Dermis microvascular lymphatic vessel endothelial cell (primary cell): ENCODE data around the gene ICAM4. TPM values are rescaled to one million over a fixed set of nuclear protein-coding genes. Genes with fewer than 3 reads are reported as not detected.
"Not testable (repeated sequence)": the region's sequence is repeated elsewhere in the genome, so short reads cannot be mapped to it uniquely, and the experiment has no call there.

ENCODE experiments used
- DNase-seq, 2 donors: peaks; one replicate each; pipeline versions ENCODE4 v3.0.0 to v3.0.0-alpha.2; 2010; ENCODE audit warnings: low read depth in 2 of 2
- total RNA-seq: library from RNA; depleted of rRNA; stranded (reverse); fragments of >200 nt; gene quantifications from 2 replicates; pipeline ENCODE4 v1.2.1, GENCODE V29; 2014

Gene ICAM4, protein sequence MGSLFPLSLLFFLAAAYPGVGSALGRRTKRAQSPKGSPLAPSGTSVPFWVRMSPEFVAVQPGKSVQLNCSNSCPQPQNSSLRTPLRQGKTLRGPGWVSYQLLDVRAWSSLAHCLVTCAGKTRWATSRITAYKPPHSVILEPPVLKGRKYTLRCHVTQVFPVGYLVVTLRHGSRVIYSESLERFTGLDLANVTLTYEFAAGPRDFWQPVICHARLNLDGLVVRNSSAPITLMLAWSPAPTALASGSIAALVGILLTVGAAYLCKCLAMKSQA
- 0.13 and 0.26 TPM in 2 replicates for total RNA-seq

DNA sequence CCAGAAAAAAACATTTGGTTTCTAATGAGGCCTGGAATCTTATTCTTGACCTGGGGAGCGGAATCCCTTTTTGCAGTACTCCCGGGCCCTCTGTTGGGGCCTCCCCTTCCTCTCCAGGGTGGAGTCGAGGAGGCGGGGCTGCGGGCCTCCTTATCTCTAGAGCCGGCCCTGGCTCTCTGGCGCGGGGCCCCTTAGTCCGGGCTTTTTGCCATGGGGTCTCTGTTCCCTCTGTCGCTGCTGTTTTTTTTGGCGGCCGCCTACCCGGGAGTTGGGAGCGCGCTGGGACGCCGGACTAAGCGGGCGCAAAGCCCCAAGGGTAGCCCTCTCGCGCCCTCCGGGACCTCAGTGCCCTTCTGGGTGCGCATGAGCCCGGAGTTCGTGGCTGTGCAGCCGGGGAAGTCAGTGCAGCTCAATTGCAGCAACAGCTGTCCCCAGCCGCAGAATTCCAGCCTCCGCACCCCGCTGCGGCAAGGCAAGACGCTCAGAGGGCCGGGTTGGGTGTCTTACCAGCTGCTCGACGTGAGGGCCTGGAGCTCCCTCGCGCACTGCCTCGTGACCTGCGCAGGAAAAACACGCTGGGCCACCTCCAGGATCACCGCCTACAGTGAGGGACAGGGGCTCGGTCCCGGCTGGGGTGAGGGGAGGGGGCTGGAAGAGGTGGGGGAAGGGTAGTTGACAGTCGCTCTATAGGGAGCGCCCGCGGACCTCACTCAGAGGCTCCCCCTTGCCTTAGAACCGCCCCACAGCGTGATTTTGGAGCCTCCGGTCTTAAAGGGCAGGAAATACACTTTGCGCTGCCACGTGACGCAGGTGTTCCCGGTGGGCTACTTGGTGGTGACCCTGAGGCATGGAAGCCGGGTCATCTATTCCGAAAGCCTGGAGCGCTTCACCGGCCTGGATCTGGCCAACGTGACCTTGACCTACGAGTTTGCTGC is at the start of gene ICAM4:
Gene ICAM4 (plus strand): TSS at position 153 of the 935 bp plus-strand sequence. CDS start 58 bp downstream, at position 211.
- peak in 1 of 2 donors; percentile 46 for DNase-seq

DNA sequence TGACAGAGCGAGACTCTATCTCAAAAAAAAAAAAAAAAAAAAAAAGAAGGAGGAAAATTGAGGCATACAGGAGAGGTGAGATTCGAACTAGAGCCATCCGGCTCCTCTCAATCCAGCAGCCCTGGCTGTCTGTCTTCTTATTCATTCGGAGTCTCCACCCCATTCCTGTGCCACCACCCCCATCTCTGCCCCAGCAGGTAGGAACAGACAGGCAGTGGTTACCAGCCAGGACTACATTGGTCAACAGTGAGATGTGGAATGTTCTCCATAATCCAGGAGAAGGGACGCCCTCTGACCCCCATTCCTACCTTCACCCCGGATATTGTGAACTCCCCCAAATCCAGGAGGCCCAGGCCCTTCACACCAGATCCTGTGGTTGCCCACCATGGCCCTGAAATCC is 49.1 kb upstream of the ICAM4 start:
- no peak for DNase-seq

DNA sequence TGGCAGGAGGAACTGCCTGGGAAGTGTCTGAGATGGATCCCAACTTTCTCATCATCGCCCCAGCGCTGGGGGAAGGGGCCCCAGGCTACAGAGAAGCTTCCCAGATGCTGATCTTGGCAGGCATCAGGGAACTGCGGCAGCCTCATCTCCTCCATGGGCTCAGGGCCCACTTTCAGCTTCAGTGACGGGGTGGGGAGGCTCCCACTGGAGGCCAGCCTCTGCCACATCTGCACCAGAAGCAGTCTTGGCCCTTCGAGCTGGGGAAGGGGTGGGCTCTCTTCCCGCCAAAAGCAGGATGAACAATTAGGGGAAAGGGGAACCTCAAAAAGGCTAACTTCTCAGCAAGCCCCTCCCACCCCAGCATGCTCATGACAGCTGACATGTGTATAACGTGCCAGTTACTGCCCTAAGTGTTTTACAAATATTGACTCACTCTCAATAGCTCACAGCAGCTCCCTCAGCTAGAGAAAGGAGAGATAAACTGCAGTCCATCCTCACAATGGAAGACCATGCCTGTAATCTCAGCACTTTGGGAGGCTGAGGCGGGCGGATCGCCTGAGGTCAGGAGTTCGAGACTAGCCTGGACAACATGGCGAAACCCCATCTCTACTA is 48.5 kb upstream of the ICAM4 start:
- DNase-seq, result no peak

DNA sequence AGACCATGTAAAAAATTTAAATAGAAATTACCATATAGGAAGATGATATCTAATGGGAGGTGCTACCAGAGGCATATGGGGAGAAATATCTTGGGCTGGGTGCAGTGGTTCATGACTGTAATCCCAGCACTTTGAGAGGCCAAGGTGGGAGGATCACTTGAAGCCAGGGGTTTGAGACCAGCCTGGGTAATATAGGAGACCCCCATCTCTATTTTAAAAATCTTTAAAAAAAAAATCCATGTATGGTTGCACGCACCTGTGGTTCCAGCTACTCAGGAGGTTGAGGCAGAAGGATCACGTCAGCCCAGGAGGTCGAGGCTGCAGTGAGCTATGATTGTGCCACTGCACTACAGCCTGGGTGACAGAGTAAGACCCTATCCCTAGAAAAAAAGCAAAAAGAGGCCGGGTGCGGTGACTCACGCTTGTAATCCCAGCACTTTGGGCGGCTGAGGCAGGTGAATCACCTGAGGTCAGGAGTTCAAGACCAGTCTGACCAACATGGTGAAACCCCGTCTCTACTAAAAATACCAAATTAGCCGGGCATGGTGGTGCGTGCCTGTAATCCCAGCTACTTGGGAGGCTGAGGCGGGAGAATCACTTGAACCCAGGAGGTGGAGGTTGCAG is 44.8 kb upstream of the ICAM4 start:
- not testable (repeated sequence) for DNase-seq

DNA sequence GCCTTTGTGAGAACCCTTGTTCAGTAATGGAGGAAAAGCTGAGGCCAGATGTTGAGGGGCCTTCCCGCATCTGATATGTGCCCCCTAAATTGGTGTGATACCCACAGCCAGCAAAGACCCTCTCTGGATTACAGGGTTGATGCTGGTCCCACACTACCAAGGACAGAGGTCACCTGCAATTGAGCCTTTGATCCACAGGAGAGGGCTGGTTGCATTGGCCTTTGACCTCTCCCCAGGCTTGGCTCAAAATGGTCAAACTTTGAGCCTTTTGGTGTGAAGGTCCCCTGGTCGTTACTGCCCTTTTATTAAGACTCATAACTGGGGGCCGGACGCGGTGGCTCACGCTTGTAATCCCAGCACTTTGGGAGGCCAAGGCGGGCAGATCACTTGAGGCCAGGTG is 43.1 kb upstream of the ICAM4 start:
- DNase-seq, result no peak

DNA sequence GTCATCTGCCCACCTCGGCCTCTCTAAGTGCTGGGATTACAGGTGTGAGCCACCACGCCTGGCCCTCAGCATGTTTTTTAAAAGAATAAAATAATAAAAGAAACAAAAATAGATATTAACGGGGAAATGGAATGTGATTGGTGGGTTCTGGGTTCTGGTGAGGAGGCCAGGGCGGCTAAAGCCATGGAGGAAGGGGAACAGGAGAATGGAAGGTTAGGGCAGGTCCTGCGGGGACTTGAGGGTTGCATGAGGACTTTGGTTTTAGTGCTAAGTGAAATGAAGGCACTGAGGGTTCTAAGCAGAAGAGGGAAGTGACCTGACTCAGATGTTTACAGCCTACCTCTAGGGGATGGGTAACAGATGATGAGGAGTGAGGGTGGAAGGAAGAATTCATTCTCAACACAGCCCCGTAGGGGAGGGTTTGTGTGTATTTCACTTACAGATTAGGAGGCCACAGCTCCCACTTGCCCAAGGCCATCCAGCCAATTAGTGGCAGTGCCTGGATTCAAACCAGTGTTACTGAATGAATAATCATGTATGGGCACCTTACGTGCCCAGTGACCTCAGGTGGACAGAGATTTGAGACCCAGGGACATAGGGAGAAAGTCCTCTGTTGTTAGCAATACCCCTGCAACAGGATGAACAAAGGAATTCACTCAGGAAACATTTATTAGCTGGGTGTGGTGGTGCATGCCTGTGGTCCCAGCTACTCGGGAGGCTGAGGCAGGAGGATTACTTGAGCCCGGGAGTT is 41.4 kb upstream of the ICAM4 start:
- no peak for DNase-seq

DNA sequence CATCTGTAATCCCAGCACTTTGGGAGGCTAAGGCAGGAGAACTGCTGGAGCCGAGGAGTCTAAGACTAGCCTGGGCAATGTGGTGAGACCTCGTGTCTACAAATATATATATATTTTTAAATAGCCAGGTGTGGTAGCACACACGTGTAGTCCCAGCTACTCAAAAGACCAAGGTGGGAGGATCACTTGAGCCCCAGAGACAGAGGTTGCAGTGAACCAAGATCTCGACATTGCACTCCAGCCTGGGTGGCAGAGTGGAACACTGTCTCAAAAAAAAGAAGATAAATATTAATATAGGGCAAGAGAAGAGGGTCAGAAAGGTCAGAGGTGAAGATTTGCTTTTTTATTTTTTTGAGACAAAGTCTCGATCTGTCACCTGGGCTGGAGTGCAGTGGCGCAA is 40.2 kb upstream of the ICAM4 start:
- no peak for DNase-seq

DNA sequence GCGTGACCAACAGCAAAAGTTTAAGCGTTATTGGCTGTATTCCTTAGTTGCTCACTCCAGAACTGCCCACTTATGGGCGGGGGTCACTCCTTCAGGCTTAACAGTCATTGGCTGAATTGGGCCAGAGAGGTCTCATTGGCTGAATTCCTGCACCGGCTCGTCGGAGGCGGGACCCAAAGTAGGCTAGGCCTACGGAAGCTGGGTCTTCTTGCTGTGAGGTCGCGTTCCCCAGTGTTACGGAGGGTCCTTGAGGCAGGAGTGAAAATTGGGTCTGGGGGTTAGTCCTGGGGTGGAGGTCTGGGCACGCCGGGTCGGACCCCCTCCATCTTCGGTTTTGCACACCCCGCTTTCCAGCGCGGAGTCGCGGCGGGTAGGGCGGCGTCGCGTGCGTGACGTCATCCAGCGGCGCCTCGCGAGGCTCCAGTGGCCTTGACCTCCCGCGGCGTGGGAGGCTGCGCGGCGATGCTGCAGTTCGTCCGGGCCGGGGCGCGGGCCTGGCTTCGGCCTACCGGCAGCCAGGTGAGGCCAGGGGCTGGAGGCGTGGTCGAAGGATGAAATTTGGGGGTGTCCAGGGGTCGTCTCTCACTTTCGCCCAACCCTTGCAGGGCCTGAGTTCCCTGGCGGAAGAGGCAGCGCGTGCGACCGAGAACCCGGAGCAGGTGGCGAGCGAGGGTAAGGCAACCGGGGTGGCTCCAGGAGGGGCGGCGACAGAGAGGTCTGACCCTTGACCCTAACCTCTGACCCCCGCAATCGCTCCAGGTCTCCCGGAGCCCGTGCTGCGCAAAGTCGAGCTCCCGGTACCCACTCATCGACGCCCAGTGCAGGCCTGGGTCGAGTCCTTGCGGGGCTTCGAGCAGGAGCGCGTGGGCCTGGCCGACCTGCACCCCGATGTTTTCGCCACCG is 34.7 kb upstream of the ICAM4 start, which contains the start of gene MRPL4:
Gene MRPL4 (plus strand): TSS at position 423 of the 903 bp plus-strand sequence. CDS start 40 bp downstream, at position 463.
- peak; percentile 97 to 99 for DNase-seq

DNA sequence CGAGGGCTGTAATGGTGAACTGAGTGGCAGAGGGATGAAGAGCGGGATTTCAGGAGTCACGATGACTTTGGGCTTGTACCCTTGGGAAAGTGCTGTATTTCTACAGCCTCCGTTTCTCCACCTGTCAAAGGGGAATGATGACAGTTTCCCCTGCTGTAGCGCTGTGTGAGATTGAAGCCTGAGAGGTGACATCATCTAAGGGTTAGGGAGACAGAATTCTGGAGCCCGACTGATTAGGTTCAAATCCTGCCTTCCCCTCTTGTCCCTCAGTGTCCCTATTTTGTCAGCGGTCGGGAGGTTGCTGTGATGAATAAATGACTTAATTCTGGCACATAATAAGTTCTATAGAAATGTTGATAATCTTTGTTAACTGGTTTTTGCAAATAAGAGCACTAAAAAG is 34.0 kb upstream of the ICAM4 start:
- no peak for DNase-seq

DNA sequence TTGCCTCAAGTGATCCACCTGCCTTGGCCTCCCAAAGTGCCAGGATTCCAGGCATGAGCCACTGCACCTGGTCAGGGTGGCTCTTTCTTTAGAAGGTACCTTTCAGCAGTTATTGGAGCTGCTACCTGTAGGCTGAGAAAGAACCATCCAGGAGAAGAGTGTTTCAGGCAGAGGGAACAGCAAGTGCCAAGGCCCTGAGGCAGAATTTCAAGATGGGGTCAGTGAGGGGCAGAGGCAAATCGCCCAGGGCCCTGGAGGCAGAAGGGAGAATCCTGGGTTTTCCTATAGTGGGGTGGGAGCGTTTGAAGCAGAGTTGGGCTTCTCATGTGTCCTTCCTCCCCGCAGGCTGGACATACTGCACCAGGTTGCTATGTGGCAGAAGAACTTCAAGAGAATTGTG is 32.5 kb upstream of the ICAM4 start:
- DNase-seq, result no peak

DNA sequence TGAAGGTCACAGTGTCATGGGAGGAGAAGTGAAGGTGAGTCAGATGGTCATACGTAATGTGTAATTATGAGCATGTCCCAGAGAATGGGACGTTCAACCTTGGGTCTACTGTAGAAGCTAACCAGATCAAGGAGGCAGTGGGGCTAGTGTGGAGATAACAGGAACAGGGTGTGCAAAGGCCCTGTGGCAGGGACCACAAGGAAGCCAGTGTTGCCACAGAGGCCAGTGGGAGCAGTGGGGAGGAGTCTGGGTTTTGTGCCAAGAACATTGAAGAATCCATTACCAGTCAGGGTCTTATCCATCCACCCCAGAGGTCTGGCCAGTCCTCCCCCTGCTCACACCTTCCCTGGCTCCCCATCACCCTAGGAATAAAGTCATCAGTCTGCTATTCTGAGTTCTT is 31.4 kb upstream of the ICAM4 start:
- no peak for DNase-seq

DNA sequence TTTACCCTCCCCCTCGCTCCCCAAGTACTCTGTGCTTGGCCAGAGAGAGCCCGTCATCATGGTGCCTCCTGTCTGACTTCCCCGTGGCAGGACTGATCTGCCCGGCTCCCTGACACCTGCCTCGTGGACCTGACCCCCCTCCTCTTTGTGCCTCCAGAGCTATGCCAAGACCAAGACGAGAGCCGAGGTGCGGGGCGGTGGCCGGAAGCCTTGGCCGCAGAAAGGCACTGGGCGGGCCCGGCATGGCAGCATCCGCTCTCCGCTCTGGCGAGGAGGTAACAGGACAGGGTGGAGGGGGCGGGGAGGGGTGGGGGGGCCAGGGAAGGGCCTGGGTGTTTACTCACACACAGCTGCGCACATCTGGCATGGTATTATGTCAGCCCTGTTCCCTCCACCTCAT is 30.2 kb upstream of the ICAM4 start:
- DNase-seq, result no peak

DNA sequence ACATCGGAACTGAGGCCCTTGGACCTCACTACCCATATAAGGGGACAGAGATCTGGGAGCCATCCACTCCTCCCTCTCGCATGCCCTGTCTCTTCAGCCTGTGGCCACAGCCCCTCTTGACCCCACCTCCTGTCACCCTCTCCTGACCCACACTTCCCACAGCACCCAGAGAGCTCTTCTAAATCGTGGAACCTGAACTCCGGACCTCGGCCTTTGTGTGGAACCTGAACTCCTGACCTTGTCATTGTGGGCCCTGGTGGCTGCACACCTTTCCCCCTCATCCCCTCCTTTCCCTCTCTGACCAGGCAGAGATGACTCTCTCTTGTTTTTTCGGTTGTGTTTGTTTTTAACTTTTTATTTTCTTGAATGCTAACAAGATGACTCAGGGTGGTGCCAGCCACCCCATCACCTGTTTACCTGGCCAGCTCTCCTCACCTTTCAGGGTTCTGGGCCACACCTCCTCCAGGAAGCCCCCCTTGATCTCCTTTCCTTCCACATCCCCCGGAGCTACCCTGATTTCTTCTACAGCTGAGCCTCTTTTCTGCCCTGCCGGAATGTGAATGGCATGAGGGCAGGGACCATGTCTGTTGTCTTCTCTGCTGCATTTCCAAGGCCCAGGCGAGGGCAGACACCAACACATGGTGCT is 29.7 kb upstream of the ICAM4 start:
- DNase-seq, result no peak

DNA sequence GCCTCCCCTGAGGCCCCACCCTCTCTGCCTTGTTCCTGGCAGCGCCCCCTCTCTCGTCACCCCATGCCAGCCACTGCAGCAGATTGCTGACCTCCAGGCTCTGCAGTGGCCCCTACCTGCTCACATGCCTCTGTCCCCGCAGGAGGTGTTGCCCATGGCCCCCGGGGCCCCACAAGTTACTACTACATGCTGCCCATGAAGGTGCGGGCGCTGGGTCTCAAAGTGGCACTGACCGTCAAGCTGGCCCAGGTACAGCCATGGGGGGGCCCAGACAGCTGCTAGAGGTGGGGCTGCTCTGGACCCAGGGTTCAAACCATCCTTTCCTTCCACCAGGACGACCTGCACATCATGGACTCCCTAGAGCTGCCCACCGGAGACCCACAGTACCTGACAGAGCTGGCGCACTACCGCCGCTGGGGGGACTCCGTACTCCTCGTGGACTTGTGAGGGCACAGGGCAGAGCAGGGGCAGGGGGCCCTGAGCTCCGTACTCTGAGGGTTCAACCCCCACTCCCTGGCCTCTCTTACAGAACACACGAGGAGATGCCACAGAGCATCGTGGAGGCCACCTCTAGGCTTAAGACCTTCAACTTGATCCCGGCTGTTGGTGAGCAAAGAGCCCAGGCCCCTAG is 28.6 kb upstream of the ICAM4 start:
- DNase-seq, result no peak

DNA sequence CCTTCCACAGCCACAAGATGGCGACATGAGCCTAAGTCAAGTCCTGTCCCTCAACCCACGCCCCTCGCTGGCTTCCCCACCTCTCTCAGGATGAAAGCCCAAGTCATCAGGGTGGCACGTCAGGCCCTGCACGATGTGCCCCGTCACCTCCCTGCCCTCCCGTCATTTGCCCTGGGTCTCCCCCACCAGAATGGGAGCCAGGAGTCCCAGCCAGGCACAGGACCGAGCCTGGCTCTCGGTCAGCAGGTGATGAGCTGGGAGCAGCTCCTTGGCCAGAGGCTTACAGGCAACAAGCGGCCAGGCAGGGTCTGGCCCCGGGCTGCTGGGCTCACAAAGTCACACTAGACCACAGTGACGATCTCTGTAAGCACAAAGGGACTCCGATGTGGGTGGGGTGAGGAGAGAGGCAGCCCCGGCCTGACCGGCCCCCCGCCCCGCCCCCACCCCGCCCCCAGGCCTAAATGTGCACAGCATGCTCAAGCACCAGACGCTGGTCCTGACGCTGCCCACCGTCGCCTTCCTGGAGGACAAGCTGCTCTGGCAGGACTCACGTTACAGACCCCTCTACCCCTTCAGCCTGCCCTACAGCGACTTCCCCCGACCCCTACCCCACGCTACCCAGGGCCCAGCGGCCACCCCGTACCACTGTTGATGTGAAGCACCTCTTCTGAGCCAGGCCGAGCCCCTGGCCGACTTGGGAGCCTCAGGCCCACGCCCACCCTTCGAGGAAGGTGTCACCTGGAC is 27.4 kb upstream of the ICAM4 start:
- DNase-seq, result peak; percentile 82 to 87

DNA sequence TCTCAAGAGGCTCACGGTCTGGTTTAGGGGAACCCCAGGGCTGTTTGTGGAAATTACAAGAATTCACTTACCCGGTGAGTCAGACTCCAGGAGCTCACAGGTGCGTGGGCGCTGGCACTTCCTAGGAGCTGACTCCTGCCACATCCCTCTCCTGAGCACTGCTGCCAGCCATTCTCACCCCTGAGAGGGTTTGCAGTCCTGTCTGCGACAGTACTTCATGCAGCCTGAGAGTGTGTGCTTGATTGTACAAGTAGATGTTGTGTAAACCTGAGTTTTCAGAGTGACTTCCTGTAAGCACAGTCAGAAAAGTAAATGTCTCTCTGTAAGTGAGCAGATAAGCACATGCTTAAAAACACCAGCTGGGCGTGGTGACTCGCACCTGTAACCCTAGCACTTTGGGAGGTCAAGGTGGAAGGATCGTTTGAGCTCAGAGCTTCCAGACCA is 26.6 kb upstream of the ICAM4 start:
- no peak for DNase-seq

DNA sequence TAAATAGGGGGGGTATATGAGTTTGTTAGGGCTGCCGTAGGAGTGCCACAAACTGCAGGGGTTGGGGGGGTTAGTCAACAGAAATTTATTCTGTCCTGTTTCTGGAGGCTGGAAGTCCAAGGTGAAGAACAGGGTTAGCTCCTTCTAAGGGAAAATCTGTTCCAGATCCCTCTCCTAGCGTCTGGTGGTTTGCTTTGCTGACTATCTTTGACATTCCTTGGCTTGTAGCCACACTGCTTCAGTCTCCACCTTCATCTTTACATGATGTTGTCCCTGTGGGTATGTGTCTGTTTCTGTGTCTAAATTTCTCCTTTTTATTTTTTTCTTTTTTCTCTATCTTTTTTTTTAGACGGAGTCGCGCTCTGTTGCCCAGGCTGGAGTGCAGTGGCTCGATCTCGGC is 24.0 kb upstream of the ICAM4 start:
- no peak for DNase-seq

DNA sequence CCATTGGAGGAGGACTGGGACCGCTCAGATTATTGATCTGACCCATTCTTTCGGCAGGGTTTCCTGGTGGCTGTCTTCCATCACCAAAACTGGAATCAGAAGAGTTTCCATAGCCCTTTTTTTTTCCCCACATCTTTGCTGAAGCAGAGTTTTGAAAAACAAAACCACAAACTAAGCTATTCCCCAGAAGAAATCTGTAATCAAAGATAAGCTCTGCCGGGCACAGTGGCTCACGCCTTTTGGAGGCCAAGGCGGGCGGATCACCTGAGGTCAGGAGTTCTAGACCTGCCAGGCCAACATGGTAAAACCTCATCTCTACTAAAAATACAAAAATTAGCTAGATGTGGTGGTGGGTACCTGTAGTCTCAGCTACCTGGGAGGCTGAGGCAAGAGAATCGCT is 20.0 kb upstream of the ICAM4 start:
- no peak for DNase-seq
